Measurements from ENCODE around the gene VPS4A. TPM values are rescaled to one million over a fixed set of nuclear protein-coding genes. Genes with fewer than 3 reads are reported as not detected.

Gene VPS4A
- total and polyA plus RNA-seq, 2 of the 8 experiments (the other 6 are each of a cell fraction or from before 2014, with no cell fraction given): 14.1 to 24.1 TPM

DNA sequence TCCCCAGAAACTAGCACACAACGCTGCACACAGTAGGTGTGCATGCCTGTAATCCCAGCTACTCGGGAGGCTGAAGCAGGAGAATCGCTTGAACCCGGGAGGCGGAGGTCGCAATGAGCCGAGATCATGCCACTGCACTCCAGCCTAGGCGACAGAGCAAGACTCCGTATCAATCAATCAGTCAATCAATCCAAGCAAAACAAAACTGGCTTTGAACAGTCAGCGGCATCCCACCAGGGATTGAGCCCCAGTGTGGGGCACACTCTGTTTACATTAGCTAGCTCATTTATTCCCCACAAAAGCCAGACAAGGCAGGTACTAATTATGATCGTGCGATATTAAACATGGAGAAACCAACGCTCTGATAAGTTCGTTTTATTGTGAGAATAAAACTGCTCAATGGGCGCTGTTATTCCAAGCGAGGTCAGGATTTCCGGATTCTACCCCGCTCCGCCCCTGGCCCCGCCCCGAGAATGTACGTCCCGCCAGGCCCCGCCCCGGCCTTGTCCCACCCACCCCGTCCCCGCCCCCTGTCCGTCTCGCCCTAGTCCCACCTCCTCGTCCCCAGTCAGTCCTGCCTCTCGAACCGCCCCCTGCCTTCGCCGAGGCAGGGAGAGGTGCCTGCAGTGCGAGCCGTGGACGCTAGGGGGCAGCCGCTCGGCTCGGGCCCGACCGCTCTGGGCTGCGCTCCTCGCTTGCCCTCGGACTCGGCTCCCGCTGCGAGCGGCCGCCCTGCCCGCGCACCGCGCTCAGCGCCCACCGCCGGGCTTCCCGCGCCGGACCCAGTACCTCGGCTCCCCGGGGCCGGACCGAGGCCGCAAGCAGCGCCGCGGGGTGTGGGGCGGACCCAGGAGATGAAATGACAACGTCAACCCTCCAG lies at the start of gene VPS4A (continued):
- TF ChIP-seq SP2 (IDR thresholded peaks at IDR 0.05; ENCODE audit: low read length): peak; percentile 74
- TF ChIP-seq HDAC2 (IDR thresholded peaks at IDR 0.05; ENCODE audit: borderline replicate concordance in 1 of 2, low read depth in 2 of 2, low read length in 2 of 2): no peak
- no peak for TF ChIP-seq CHD1 (IDR thresholded peaks at IDR 0.05; ENCODE audit: low read depth, low read length)
- no peak for TF ChIP-seq SP4 (IDR thresholded peaks at IDR 0.05; ENCODE audit: low read length)
- TF ChIP-seq, protein P1, sequence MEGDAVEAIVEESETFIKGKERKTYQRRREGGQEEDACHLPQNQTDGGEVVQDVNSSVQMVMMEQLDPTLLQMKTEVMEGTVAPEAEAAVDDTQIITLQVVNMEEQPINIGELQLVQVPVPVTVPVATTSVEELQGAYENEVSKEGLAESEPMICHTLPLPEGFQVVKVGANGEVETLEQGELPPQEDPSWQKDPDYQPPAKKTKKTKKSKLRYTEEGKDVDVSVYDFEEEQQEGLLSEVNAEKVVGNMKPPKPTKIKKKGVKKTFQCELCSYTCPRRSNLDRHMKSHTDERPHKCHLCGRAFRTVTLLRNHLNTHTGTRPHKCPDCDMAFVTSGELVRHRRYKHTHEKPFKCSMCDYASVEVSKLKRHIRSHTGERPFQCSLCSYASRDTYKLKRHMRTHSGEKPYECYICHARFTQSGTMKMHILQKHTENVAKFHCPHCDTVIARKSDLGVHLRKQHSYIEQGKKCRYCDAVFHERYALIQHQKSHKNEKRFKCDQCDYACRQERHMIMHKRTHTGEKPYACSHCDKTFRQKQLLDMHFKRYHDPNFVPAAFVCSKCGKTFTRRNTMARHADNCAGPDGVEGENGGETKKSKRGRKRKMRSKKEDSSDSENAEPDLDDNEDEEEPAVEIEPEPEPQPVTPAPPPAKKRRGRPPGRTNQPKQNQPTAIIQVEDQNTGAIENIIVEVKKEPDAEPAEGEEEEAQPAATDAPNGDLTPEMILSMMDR (IDR thresholded peaks at IDR 0.05; ENCODE audit: control extremely low read depth in 1 of 3, insufficient read depth in 1 of 3, low read depth in 1 of 3, low read length in 3 of 3): peak; percentile 92 to 98 (median 96)
- no peak for TF ChIP-seq GABPA (IDR thresholded peaks at IDR 0.05; ENCODE audit: borderline replicate concordance, insufficient read depth, low read length)
- TF ChIP-seq RBBP5 (IDR thresholded peaks at IDR 0.05; ENCODE audit: borderline replicate concordance, low read depth, low read length): peak; percentile 63; the same call in 1 of the 2 replicates
- TF ChIP-seq SRF (IDR thresholded peaks at IDR 0.05; ENCODE audit: low read depth, low read length): no peak
- peak; percentile 19 to 44; a peak in 3 of 4 replicates for TF ChIP-seq RAD21 (IDR thresholded peaks at IDR 0.05 in 1 of 2, conservative IDR thresholded peaks at IDR 0.05 in 1 of 2; ENCODE audit: low read depth in 2 of 2, low read length in 2 of 2)
- TF ChIP-seq, protein P2, sequence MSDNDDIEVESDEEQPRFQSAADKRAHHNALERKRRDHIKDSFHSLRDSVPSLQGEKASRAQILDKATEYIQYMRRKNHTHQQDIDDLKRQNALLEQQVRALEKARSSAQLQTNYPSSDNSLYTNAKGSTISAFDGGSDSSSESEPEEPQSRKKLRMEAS (IDR thresholded peaks at IDR 0.05): peak; percentile 60
- no peak for TF ChIP-seq KDM5A (IDR thresholded peaks at IDR 0.05; ENCODE audit: low read length)
- no peak for TF ChIP-seq JUN (IDR thresholded peaks at IDR 0.05; ENCODE audit: low read depth, low read length)
- no peak for TF ChIP-seq CBX8 (IDR thresholded peaks at IDR 0.05; ENCODE audit: borderline replicate concordance, low read depth, low read length)
- TF ChIP-seq SIRT6 (IDR thresholded peaks at IDR 0.05; ENCODE audit: low read length): no peak

Data from H1 (cell line).